ENCODE measurements around the gene DCC. TPM values are rescaled to one million over a fixed set of nuclear protein-coding genes. Genes with fewer than 3 reads are reported as not detected.

DCC gene
- total RNA-seq, 1 experiment from 2014 or later: not detected

GRCh38 chr18:52465391-52465790 is 125.4 kb downstream of the DCC start:
- CTCF ChIA-PET: no interaction called here
- H4K20me1 ChIP-seq (ENCODE audit: insufficient read depth): no peaks in the 10 kb centered on the region
- no peaks in the 10 kb centered on the region for H3K36me3 ChIP-seq (ENCODE audit: control insufficient read depth in 1 of 2, insufficient read depth in 2 of 2, low read length in 2 of 2)
- RAD21 ChIA-PET (ENCODE audit: low non-redundant PET in 1 of 2, low total read pairs in 2 of 2, uncharacterized antibody in 2 of 2, unreplicated experiment in 2 of 2): no interaction called here
- TF ChIP-seq ZFX (IDR thresholded peaks at IDR 0.05) (no peak), CTCF (IDR thresholded peaks at IDR 0.05 in 2 of 3, conservative IDR thresholded peaks at IDR 0.05 in 1 of 3; ENCODE audit: borderline replicate concordance in 1 of 3, insufficient read depth in 1 of 3, low read depth in 2 of 3, low read length in 2 of 3) (no peak), EZH2 (IDR thresholded peaks at IDR 0.05) (no peak), JUND (IDR thresholded peaks at IDR 0.05) (no peak), CBX3 (IDR thresholded peaks at IDR 0.05; ENCODE audit: low read depth) (no peak), TCF7L2 (IDR thresholded peaks at IDR 0.05; ENCODE audit: borderline replicate concordance, extremely low read depth, insufficient read depth, insufficient read length) (no peak), ELF1 (IDR thresholded peaks at IDR 0.05; ENCODE audit: borderline replicate concordance, low read depth) (no peak), POLR2A (IDR thresholded peaks at IDR 0.05; ENCODE audit: borderline replicate concordance, extremely low read depth, insufficient read depth, insufficient read length) (no peak)
- H2AFZ ChIP-seq (ENCODE audit: low read depth, low read length, poor library complexity, severe bottlenecking): no peak overlapping the region
- peaks cover 12 to 21% of the 10 kb centered on the region in 2 experiments; a peak in 2 of 4 replicates for H3K9me3 ChIP-seq (ENCODE audit: control insufficient read depth in 1 of 2, insufficient read depth in 1 of 2, low read depth in 1 of 2, low read length in 2 of 2)
- intact Hi-C loops (cut with micrococcal nuclease): no loop called here
- no peaks in the 10 kb centered on the region for H3K9me2 ChIP-seq (ENCODE audit: insufficient read depth)
- no peaks in the 10 kb centered on the region for H3K79me2 ChIP-seq (ENCODE audit: insufficient read depth, low read length)
- no peak overlapping the region for H3K4me2 ChIP-seq (ENCODE audit: low read length)
- no peak overlapping the region for H3K27ac ChIP-seq (ENCODE audit: low read depth, low read length)
- H3K4me3 ChIP-seq (replicated peaks in 1 of 2; ENCODE audit: low read depth in 1 of 2, low read length in 2 of 2): no peak overlapping the region
- ATAC-seq (no peak), DNase-seq (ENCODE audit: low read depth, low spot score) (no peak)
- POLR2A ChIA-PET: no interaction called here
- no peaks in the 10 kb centered on the region for H3K27me3 ChIP-seq (ENCODE audit: insufficient read depth, low read length)
- BruUV-seq (replicated peaks): no TSS peak
- no peak overlapping the region for H3K9ac ChIP-seq (ENCODE audit: low read length)
- no peaks in the 10 kb centered on the region for H3K4me1 ChIP-seq (ENCODE audit: control insufficient read depth in 1 of 2, insufficient read depth in 2 of 2, low read length in 2 of 2)

- H4K20me1 ChIP-seq (ENCODE audit: insufficient read depth): no peaks in the 10 kb centered on the region
- no peak overlapping the region for H3K9ac ChIP-seq (ENCODE audit: low read length)
- no peak overlapping the region for H3K4me3 ChIP-seq (replicated peaks in 1 of 2; ENCODE audit: low read depth in 1 of 2, low read length in 2 of 2)
- no peaks in the 10 kb centered on the region for H3K27me3 ChIP-seq (ENCODE audit: insufficient read depth, low read length)
- no TSS peak for BruUV-seq (replicated peaks)
- H3K9me3 ChIP-seq (ENCODE audit: control insufficient read depth in 1 of 2, insufficient read depth in 1 of 2, low read depth in 1 of 2, low read length in 2 of 2): peaks cover 9 to 14% of the 10 kb centered on the region in 2 experiments; a peak in 2 of 4 replicates
- no peaks in the 10 kb centered on the region for H3K9me2 ChIP-seq (ENCODE audit: insufficient read depth)
- H2AFZ ChIP-seq (ENCODE audit: low read depth, low read length, poor library complexity, severe bottlenecking): no peak overlapping the region
- ChIA-PET CTCF (no interaction called here), RAD21 (ENCODE audit: low non-redundant PET in 1 of 2, low total read pairs in 2 of 2, uncharacterized antibody in 2 of 2, unreplicated experiment in 2 of 2) (no interaction called here), POLR2A (no interaction called here)
- no peaks in the 10 kb centered on the region for H3K79me2 ChIP-seq (ENCODE audit: insufficient read depth, low read length)
- H3K4me2 ChIP-seq (ENCODE audit: low read length): no peak overlapping the region
- ATAC-seq (no peak), DNase-seq (ENCODE audit: low read depth, low spot score) (no peak)
- intact Hi-C loops (cut with micrococcal nuclease): no loop called here
- H3K36me3 ChIP-seq (ENCODE audit: control insufficient read depth in 1 of 2, insufficient read depth in 2 of 2, low read length in 2 of 2): no peaks in the 10 kb centered on the region
- no peaks in the 10 kb centered on the region for H3K4me1 ChIP-seq (ENCODE audit: control insufficient read depth in 1 of 2, insufficient read depth in 2 of 2, low read length in 2 of 2)
- no peak overlapping the region for H3K27ac ChIP-seq (ENCODE audit: low read depth, low read length)
- no peak for TF ChIP-seq EZH2phosphoT487 (IDR thresholded peaks at IDR 0.05; ENCODE audit: borderline replicate concordance)
- no peak for TF ChIP-seq ZNF274 (IDR thresholded peaks at IDR 0.05; ENCODE audit: low read depth, low read length)
- TF ChIP-seq FOSL1 (IDR thresholded peaks at IDR 0.05; ENCODE audit: low read depth): no peak
- no peak for TF ChIP-seq SP1 (IDR thresholded peaks at IDR 0.05; ENCODE audit: low read depth)
- TF ChIP-seq CBX3 (IDR thresholded peaks at IDR 0.05; ENCODE audit: low read depth): no peak
- no peak for TF ChIP-seq EGR1 (IDR thresholded peaks at IDR 0.05; ENCODE audit: low read depth)
- TF ChIP-seq, protein P1, sequence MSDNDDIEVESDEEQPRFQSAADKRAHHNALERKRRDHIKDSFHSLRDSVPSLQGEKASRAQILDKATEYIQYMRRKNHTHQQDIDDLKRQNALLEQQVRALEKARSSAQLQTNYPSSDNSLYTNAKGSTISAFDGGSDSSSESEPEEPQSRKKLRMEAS (IDR thresholded peaks at IDR 0.05): no peak
- TF ChIP-seq ELF1 (IDR thresholded peaks at IDR 0.05; ENCODE audit: borderline replicate concordance, low read depth): no peak
- TF ChIP-seq EZH2 (IDR thresholded peaks at IDR 0.05): no peak
- TF ChIP-seq, protein P2, sequence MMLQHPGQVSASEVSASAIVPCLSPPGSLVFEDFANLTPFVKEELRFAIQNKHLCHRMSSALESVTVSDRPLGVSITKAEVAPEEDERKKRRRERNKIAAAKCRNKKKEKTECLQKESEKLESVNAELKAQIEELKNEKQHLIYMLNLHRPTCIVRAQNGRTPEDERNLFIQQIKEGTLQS (IDR thresholded peaks at IDR 0.05): no peak
- TF ChIP-seq CEBPB (IDR thresholded peaks at IDR 0.05; ENCODE audit: low read depth): no peak
- no peak for TF ChIP-seq RAD21 (IDR thresholded peaks at IDR 0.05; ENCODE audit: low read depth)
- no peak for TF ChIP-seq POLR2A (IDR thresholded peaks at IDR 0.05; ENCODE audit: borderline replicate concordance, extremely low read depth, insufficient read depth, insufficient read length)
- no peak for TF ChIP-seq SIN3A (IDR thresholded peaks at IDR 0.05; ENCODE audit: low read depth)
- no peak for TF ChIP-seq CTCF (IDR thresholded peaks at IDR 0.05 in 2 of 3, conservative IDR thresholded peaks at IDR 0.05 in 1 of 3; ENCODE audit: borderline replicate concordance in 1 of 3, insufficient read depth in 1 of 3, low read depth in 2 of 3, low read length in 2 of 3)
These were observed 128.5 kb downstream of the DCC start for GRCh38 chr18:52468496-52468895.

Data from HCT116 (cell line).